ENCODE data around the gene COG1.

The COG1 gene

GRCh38 chr17:73168667-73169066 is 24.2 kb upstream of the COG1 start:
- no peak for DNase-seq

- no peak for DNase-seq
These were observed 22.5 kb upstream of the COG1 start for GRCh38 chr17:73170324-73170723.

GRCh38 chr17:73172252-73172651 is 20.6 kb upstream of the COG1 start:
- DNase-seq: no peak

- DNase-seq: no peak
These were observed 18.7 kb upstream of the COG1 start for GRCh38 chr17:73174126-73174525.

DNA sequence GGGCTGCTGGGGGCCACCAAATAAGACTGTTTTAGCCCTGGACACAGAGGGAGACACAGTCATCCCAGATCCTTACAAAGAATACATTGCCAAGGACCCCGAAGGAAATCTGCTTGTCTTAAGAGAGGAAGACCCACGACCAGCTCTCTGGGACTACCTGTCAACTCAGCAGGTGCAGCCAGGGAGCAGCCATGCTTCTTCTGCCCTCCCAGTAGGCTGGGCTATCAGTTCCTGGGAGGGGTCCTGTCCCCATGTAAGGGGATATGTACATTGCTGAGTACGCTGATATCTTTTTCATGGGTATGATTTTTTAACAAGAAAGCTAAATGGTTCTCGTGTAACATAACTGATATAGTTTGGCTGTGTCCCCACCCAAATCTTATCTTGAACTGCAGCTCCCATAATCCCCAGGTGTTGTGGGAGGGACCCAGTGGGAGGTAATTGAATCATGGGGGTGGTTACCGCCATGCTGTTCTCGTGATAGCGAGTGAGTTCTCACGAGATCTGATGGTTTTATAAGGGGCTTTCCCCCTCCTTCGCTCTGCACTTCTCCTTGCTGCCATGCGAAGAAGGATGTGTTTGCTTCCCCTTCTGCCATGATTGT is 16.8 kb upstream of the COG1 start:
- DNase-seq: no peak

DNA sequence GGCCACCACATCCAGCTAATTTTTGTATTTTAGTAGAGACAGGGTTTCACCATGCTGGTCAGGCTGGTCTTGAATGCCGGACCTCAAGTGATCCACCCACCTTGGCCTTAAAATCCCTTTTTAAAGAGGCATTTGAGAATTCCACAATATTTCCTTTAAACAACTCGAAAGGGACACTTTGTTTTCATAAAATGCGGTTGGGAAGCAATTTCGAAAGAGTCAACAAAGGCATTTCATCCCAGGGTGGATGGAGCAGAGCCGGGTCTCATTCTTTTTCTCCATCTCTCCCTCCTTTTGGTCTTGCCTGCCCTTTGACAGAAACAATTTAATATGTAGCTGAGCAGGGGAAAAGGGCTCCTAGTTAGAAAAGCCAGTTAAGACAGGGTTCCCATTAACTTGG is 13.5 kb upstream of the COG1 start:
- DNase-seq: no peak

DNA sequence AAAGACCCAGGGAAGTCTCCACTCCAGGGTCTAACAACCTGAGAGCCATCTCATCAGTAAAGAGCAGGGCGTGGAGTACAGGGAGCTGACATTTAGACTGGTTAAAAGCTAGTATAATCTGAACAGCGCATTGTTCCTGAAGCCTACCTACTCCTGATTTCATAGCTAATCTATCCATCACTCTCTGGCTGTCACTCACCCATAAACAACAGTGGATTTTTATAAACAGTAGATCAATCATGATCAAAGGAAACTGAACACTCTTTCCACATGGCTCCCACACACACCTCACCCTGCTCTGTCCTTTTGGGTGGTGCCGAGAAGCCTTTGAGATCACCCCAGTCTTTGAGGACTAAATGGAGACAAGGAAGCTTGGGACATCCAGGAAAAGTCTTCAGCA is 13.0 kb upstream of the COG1 start:
- no peak for DNase-seq

DNA sequence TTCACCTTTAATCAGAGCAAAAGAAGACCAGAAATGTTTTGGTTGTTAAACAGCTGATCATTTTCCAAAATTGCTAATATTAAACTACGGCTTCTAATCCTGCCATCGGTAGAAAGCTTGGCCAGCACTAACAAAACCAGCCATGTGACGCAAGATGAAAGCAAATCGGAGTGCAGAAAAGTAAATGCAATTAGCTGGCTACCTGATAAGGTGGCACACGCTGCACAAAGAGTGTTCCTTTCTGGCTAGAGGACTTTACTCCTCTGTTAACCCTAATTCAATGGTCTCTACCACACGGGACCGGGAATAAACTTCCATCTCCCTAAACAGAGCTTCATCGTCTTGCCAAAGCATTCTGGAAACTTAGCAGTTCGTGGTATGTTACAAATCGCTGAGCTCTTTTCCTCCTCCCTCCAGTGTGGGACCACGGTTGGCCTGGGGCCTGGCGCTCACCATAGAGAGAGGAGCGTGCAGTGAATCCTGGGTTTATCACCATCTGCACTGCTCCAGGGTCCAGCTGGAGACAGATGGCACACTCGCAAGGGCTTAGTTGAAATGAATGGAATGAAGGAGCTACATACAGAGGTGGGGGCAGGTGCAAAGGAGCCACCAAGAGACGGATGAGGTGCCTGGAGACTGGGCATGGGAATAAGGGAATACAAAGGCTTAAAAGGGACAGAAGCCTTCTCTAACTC is 10.1 kb upstream of the COG1 start:
- no peak for DNase-seq

GRCh38 chr17:73184136-73184993 is 8.5 kb upstream of the COG1 start:
- peak in 2 of 3 donors; percentile 33 to 36 for DNase-seq

- no peak for DNase-seq
These were observed 6.4 kb upstream of the COG1 start for GRCh38 chr17:73186283-73187050.

DNA sequence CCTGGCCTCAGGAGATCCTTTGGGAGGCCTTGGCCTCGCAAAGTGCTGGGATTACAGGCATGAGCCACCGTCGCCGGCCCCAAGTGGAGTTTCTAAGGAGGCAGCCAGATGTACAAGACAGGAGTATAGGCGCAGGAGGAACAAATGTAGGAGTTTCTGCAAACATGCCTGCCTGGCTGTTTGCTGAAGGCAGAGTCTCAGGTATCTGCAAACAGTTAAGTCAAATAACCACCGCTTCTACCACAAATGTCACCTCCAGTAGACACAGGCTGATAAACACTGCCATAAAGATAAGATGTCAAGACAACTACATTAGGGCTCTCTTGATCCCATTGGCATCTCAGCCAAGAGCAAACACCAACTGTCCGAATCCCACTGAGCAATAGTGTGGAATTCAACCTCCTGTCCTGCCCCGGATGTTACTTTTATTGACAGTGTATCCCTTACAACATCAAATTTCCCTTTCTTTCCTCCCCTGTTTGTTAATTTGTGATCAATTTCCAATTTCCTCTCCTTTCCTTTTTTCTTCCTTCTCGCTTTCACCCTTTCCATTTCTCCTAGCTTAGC is 5.6 kb upstream of the COG1 start:
- no peak for DNase-seq

DNA sequence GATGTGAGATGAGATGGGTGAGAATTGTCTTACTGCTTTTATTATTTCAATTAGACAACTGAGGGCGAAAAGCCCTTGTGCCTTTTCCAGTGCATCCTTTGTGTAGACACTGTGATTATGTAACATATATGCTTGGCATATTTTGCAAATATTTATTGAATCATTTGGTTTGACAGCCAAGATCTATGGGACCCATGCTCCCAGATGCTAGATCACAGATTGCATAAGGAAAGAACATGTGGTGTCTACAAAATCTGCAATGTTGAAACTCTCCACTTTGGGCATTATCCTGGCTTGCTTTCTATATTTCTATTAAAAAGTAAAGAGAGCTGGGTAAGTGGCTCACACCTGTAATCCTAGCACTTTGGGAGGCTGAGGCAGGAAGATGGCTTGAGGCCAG is 4.8 kb upstream of the COG1 start:
- DNase-seq: no peak

DNA sequence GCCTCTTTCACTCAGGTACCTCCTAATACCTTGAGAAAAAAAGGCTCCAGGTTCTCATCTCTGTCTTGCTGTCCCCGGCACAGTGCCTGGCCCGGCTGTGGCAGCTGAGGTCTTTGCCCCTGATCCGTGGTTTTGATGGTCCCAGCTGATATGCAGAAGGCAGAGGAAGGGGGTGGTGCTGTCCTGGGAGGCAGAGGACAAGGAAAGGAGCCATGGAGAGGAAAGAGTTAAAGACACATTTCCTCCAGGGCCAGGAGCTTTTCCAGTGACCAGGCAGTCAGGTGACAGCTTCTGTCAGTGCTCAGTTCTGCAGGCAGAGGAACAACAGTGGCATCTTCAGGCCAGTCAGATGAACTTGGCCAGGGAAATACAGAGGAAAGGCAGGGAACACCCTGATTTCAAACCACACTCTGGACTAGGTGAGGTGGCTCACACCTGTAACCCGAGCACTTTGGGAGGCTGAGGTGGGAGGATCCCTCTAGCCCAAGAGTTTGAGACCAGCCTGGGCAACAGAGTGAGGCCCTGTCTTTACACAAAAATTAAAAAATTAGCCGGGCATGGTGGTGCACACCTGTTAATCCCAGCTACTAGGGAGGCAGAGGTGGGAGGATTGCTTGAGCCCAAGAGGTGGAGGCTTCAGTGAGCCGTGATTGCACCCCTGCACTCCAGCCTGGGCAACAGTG is 3.3 kb upstream of the COG1 start:
- peak; percentile 76 to 77 (median 76) for DNase-seq

DNA sequence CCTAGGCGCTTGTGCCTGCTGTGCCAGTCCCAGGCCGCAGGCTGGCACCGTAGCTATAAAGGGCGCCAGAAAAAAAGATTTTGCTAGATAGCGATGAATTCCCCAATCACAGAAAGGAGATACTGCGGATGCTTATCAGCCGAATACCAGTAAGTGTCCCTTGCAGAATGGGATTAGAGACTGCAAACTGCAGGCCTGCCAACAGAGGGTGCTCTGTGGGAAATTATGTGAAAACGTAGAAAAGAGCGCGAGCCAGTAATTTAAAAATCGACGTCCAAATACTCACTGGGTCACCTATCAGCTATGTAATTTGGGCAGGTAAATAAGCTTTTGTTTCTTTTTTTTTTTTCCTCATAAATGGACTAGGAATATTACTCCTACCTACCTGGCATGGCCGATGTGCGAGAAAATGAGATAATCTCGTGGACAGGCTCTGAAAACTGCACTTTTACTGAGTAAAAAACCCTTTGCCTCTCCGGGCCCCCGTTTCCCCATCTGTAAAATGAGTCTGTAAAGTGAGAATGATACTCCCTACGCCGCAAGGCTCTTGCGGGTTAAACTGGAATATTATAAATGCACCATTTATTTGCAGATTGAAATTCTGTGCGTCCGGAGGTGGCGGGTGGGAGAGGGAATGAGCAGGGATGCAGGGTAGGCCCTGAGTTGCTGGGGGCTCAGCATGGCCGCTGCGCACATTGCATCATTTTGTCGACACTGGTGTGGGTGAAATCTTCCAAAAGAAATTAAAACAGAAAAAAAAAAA is 1.2 kb upstream of the COG1 start:
- DNase-seq: peak; percentile 78 to 82 (median 80)

DNA sequence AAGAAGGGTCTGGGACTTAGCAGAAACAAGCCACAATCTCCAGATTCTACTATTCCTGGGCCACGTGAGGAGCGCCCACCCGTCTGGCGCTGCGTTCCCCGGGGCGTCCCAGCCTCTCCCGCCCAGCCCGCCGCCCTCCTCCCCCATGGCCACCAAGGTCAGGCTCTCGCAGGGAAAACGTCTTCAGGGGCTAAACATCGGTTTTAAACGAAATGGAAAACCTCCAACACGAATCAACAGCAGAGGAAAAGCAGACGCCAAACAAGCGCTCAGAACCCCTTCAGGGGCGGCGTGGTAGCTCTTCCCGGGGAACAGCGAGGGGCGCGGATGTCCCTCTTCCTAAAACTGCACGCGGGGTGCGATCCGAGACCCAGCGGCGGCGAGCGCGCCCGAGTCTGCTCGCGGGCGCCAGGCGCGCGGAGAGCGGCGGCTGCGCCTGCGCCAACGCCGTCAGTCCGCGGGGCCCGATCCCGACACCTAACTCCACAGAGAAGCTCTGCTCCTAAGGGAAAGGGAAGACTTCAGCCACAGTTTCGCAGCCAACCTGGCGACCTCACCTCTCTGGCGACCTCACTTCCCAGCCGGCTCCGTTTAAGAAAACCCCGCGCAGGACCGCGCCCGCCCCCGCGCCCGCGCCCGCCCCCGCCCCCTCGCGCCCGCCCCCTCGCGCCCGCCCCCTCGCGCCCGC is 505 bp upstream of the COG1 start:
- peak; percentile 81 to 92 (median 88) for DNase-seq

DNA sequence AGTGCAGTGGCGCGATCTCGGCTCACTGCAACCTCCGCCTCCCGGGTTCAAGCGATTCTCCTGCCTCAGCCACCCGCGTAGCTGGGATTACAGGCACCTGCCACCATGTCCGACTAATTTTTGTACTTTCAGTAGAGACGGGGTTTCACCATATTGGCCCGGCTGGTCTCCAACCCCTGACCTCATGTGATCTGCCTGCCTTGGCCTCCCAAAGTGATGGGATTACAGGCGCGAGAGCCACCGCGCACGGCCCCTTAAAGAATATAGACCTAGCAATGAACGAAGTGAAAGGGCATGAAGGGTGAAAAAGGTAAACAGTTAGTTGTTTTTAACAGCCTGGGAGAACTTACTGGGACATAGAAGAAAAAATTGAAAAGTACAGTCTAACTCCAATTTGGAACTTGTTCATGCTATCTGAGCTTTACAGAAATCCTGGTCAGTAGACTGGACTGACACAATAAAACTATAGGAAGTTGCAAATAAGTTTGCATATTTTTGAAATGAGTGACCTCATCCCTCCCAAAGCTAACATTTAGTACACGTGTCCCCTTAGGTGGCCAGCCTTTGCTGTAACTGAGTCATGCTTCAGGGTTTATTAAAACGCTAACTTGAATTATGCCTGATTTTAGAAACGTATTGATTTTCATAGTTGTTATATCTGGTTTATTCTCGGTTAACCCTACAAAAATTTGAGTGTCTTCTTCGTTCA is 1.8 kb downstream of the COG1 start:
- peak in 1 of 3 donors; percentile 22 for DNase-seq

- DNase-seq: no peak
These were observed 3.6 kb downstream of the COG1 start for GRCh38 chr17:73196500-73196899.

DNA sequence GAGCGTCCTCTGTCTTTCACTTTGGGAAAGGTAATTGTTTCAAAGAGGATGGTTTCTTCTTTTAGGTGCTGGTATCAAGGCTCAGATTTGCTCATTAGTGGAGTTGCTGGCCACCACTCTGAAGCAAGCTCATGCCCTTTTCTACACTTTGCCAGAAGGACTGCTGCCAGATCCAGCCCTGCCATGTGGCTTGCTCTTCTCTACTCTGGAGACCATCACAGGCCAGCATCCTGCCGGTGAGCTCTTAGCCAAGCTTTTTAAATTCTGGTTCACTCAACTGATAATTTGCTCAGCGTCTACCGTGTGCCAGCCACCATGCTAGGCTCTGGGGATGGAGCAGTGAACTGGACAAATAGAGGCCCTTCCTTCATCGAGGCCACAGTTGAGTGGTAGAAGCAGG is 4.3 kb downstream of the COG1 start:
- DNase-seq: no peak

GRCh38 chr17:73198201-73198929 is 5.5 kb downstream of the COG1 start:
- no peak for DNase-seq

DNA sequence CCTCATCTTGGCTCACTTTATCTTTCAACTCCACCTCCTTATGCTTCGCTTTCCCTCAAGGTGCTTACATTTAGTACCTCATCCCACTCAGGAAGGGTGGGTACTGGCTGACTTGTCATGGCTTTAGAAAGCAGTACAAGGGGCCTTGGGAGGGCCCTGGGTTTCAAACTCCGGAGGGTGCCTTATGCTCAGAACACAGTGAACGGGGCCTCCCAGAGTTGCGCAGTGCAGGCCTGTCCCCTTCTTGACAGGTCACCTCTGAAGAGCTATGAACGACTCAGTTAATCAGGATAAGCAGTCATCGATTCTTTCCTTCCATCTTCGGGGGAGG is 6.0 kb downstream of the COG1 start:
- no peak for DNase-seq

Measured in suppressor macrophage treated with lipopolysaccharide for 1 hour (primary cell).